Naive thymus-derived CD8-positive, alpha-beta T cell (primary cell): ENCODE data around the gene HSF5. TPM values are rescaled to one million over a fixed set of nuclear protein-coding genes. Genes with fewer than 3 reads are reported as not detected.
"Not testable (repeated sequence)": the region's sequence is repeated elsewhere in the genome, so short reads cannot be mapped to it uniquely, and the experiment has no call there.

ENCODE experiments used
- ATAC-seq, 2 donors: fragments of 150-1000 bp; cut with Tn5 transposase in 1 of 2; sonication (Bioruptor Pico), chemical (Tn5 transposase) in 1 of 2; 1 replicate in 1 of 2; 2 replicates in 1 of 2; pipeline ENCODE4 v1.10.0; 2021; ENCODE audit warnings: mild to moderate bottlenecking in 2 of 2, moderate library complexity in 2 of 2
- POLR2A ChIA-PET: fragments of 350-600 bp; sonication (Branson Sonifier 250); formaldehyde crosslinking; loops from one replicate; lab custom pipeline; 2021; ENCODE audit warnings: antibody characterized with exemption; lab: Charles Lee
- DNase-seq, 10 donors: peaks; one replicate each; pipeline versions ENCODE4 v3.0.0 to v3.0.0-alpha.2; 2020 to 2022
- H3K27ac Mint-ChIP-seq, 10 donors: one replicate each; pipeline ENCODE4 v1.8.0; 2020 to 2022; ENCODE audit warnings: mild to moderate bottlenecking in 10 of 10, mixed read lengths in 10 of 10, moderate library complexity in 4 of 10, inconsistent platforms in 1 of 10
- H3K27me3 Mint-ChIP-seq, 5 donors: one replicate each; pipeline ENCODE4 v1.8.0; 2021 to 2022; ENCODE audit warnings: mixed read lengths in 5 of 5
- H3K36me3 Mint-ChIP-seq, 3 donors: one replicate each; pipeline ENCODE4 v1.8.0; 2020 to 2022; ENCODE audit warnings: mixed read lengths in 3 of 3, mild to moderate bottlenecking in 2 of 3, inconsistent platforms in 1 of 3
- H3K4me1 Mint-ChIP-seq, 4 donors: one replicate each; pipeline ENCODE4 v1.8.0; 2021 to 2022; ENCODE audit warnings: mixed read lengths in 4 of 4
- H3K4me3 Mint-ChIP-seq, 10 donors: one replicate each; pipeline ENCODE4 v1.8.0; 2020 to 2022; ENCODE audit warnings: mild to moderate bottlenecking in 10 of 10, mixed read lengths in 10 of 10, moderate library complexity in 6 of 10, inconsistent platforms in 1 of 10
- H3K9me3 Mint-ChIP-seq, 9 donors: one replicate each; pipeline ENCODE4 v1.8.0; 2020 to 2022; ENCODE audit warnings: mixed read lengths in 9 of 9, mild to moderate bottlenecking in 3 of 9, inconsistent platforms in 1 of 9, moderate library complexity in 1 of 9
- polyA plus RNA-seq, 3 donors: library from polyadenylated mRNA; unstranded; fragments of 300-500 nt; fragmentation: Illumina TruSeq; gene quantifications; one replicate each; pipeline ENCODE4 v1.2.3, GENCODE V29; 2021
- total RNA-seq, 8 experiments: library from RNA in 2 of 8; stranded (reverse) in 2 of 8; gene quantifications; one replicate each; pipeline ENCODE4 v1.2.3 and lab custom pipeline; 2021 to 2026

HSF5 gene
- total and polyA plus RNA-seq, 5 experiments from 2014 or later: 0.14 to 3.0 (median 1.8) TPM

GRCh38 chr17:58501451-58501850, 13.2 kb upstream of the HSF5 start:
- Mint-ChIP-seq H3K4me3 (no peak overlapping the region), H3K27me3 (no peaks in the 10 kb centered on the region), H3K9me3 (no peaks in the 10 kb centered on the region), H3K36me3 (peaks cover 7 to 87% (median 29%) of the 10 kb centered on the region in 3 donors), H3K4me1 (peaks cover 2 to 14% (median 12%) of the 10 kb centered on the region in 4 donors), H3K27ac (no peak overlapping the region)
- DNase-seq (no peak), ATAC-seq (no peak)
- POLR2A ChIA-PET: interaction anchor here (0.9 to 1.0 kb wide), 2 partner anchors 13 to 149 kb away, joined by 4 read pairs; partner anchors contain the start of genes HSF5 and SUPT4H1

DNA sequence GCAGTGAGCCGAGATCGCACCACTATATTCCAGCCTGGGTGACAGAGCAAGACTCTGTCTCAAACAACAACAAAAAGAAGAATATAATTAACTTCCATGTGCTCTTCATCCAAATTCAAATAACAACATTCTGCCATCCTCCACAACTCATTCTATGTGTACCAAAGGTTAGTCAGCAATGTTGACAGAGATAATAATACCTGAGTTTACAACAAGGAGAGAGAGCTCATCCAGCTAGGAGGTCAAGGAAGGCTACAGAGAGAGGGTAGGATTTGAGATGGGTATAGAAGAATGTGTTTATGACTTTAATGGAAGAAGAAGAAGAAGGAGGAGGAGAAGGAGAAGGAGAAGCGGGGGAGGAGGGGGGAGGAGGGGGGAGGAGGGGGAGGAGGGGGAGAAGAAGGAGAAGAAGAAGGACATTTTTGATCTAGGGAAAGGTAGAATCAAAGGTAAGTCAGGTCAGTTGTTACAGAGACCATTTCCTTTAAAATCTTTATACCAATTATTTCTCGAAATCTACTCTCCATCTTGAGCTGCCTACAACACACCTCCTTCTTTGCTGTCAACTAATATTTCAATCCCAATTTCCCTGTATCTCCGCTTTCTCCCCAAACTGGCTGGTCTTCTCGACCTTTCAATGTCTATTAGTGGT, 10.1 kb upstream of the HSF5 start:
- Mint-ChIP-seq H3K4me1 (peaks cover 0 to 14% (median 9%) of the 10 kb centered on the region in 4 donors), H3K27me3 (no peaks in the 10 kb centered on the region), H3K4me3 (no peak overlapping the region), H3K9me3 (no peaks in the 10 kb centered on the region), H3K36me3 (peaks cover 7 to 88% (median 27%) of the 10 kb centered on the region in 3 donors), H3K27ac (peak overlapping the region in 5 of 10 donors; percentile 1 to 69 (median 38))
- no peak for ATAC-seq
- no peak for DNase-seq
- POLR2A ChIA-PET: no interaction called here

- Mint-ChIP-seq H3K36me3 (peaks cover 7 to 78% (median 35%) of the 10 kb centered on the region in 3 donors), H3K27ac (no peak overlapping the region), H3K4me1 (peaks cover 5 to 14% (median 9%) of the 10 kb centered on the region in 4 donors), H3K9me3 (no peaks in the 10 kb centered on the region), H3K27me3 (no peaks in the 10 kb centered on the region), H3K4me3 (no peak overlapping the region)
- no peak for ATAC-seq
- POLR2A ChIA-PET: interaction anchor here (0.6 to 0.7 kb wide), 2 partner anchors 111 to 281 kb away, joined by 4 read pairs; no protein-coding TSS in a partner anchor
- no peak for DNase-seq
Observed at GRCh38 chr17:58493506-58493905, 5.3 kb upstream of the HSF5 start.

DNA sequence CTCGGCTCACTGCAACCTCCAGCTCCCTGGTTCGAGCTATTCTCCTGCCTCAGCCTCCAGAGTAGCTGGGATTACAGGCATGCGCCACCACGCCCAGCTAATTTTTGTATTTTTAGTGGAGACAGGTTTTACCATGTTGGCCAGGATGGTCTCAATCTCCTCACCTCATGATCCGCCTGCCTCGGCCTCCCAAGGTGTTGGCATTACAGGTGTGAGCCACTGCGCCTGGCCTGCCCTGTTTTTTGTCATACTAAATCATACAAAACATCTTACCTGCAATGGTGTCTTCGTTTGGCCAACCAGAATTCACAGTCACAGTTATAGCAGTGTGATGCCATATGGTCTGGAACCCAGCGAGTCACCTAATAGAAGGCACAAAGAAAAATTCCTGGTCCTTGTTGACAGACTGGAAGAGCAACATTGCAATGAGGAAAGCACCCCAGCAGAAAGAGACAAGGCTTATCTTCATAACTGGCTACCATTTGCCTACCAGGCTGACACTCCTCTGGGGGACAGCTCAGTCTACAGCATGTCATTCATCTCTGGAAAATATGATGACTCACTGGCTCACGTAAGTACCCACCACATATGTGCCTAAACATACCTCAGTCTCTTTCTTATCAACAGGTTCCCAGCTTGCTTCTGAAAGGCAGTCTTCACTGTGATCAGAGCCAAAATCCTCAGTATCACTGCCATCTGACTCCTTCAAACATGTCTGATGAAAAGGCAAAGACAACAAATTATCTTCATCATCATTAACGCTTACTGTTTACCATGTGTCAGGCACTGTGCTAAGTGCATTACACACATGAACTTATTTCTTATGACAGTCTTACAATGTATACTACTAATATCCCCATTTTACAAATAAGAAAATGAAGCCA, 4.3 kb upstream of the HSF5 start:
- H3K4me1 Mint-ChIP-seq: peaks cover 3 to 11% (median 6%) of the 10 kb centered on the region in 4 donors
- no peak for ATAC-seq
- DNase-seq: no peak
- H3K27me3 Mint-ChIP-seq: no peaks in the 10 kb centered on the region
- peaks cover 7 to 68% (median 35%) of the 10 kb centered on the region in 3 donors for H3K36me3 Mint-ChIP-seq
- H3K4me3 Mint-ChIP-seq: no peak overlapping the region
- POLR2A ChIA-PET: no interaction called here
- peak overlapping the region in 1 of 10 donors; percentile 53 for H3K27ac Mint-ChIP-seq
- H3K9me3 Mint-ChIP-seq: no peaks in the 10 kb centered on the region

GRCh38 chr17:58491510-58492045, 3.4 kb upstream of the HSF5 start:
- no peaks in the 10 kb centered on the region for H3K27me3 Mint-ChIP-seq
- no peak overlapping the region for H3K4me3 Mint-ChIP-seq
- POLR2A ChIA-PET: no interaction called here
- DNase-seq: no peak
- H3K9me3 Mint-ChIP-seq: no peaks in the 10 kb centered on the region
- H3K4me1 Mint-ChIP-seq: peaks cover under 1 to 11% (median 5%) of the 10 kb centered on the region in 4 donors
- ATAC-seq: no peak
- peaks cover 7 to 61% (median 35%) of the 10 kb centered on the region in 3 donors for H3K36me3 Mint-ChIP-seq
- H3K27ac Mint-ChIP-seq: no peak overlapping the region

DNA sequence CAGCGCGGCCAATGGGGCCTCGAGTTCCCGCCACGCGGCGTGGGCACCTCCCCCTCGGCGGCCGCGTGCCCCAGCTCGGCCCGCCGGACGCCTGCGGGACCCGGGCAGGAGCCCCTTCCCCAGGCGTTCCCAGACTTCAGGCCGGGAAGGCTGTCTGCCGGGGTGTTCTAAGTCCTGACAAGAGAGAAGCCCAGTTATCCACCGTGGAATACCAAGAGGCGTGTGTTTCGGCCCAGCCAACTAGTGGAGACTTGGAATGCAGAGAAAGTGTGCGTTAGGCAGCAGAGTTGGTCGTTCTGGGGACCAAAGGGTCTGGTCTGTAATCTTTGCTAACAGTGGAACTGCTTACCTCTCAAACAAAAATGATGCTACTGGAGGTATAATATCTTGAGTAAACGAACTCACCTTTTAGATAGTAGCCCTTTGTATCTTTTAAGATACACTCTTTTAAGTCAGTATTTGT, 251 bp upstream of the HSF5 start:
- ATAC-seq (no peak), DNase-seq (no peak)
- Mint-ChIP-seq H3K36me3 (peaks cover 7 to 34% (median 24%) of the 10 kb centered on the region in 3 donors), H3K27ac (peak overlapping the region in 8 of 10 donors; percentile 29 to 88 (median 50)), H3K4me3 (peak overlapping the region; percentile 23 to 76 (median 52)), H3K4me1 (peaks cover 5 to 23% (median 8%) of the 10 kb centered on the region in 4 donors), H3K9me3 (no peaks in the 10 kb centered on the region), H3K27me3 (no peaks in the 10 kb centered on the region)
- POLR2A ChIA-PET: interaction anchor here (0.8 to 2.1 kb wide), 11 partner anchors 13 to 171 kb away, joined by 3 to 13 read pairs (median 7); partner anchors contain the start of genes MTMR4, SUPT4H1 and TSPOAP1

DNA sequence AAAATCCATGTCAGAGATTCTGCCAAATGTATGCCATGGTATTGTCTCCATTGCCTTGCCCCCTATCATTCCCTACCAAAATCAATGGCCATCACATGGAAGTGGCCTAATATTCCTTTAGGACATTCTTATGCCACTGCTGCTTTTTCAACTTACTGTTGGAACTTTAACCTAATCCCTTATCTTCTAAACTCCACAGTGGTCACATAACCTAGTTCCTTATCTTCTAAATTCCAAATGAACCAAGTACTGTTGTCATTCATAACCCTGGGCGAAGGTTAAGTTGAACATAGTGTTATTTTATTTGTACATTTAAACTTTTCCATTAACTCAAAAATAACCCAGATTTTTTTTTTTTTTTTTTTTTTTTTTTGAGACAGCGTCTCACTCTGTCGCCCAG, 3.6 kb downstream of the HSF5 start:
- Mint-ChIP-seq H3K4me3 (no peak overlapping the region), H3K9me3 (no peaks in the 10 kb centered on the region), H3K36me3 (peaks cover 0 to 13% (median 6%) of the 10 kb centered on the region in 3 donors), H3K27me3 (no peaks in the 10 kb centered on the region), H3K4me1 (peaks cover 5 to 23% (median 8%) of the 10 kb centered on the region in 4 donors), H3K27ac (peak overlapping the region in 1 of 10 donors; percentile 6)
- POLR2A ChIA-PET: no interaction called here
- ATAC-seq (no peak), DNase-seq (no peak)

- H3K36me3 Mint-ChIP-seq: peaks cover 0 to 26% (median 2%) of the 10 kb centered on the region in 3 donors
- H3K27ac Mint-ChIP-seq, ATAC-seq, H3K9me3 Mint-ChIP-seq, H3K27me3 Mint-ChIP-seq, POLR2A ChIA-PET, DNase-seq, H3K4me3 Mint-ChIP-seq: not testable (repeated sequence)
- H3K4me1 Mint-ChIP-seq: peaks cover 4 to 14% (median 5%) of the 10 kb centered on the region in 4 donors
Observed at GRCh38 chr17:58481798-58482197, 6.4 kb downstream of the HSF5 start.

GRCh38 chr17:58480090-58480489, 8.1 kb downstream of the HSF5 start:
- Mint-ChIP-seq H3K4me1 (peaks cover 0 to 9% (median 5%) of the 10 kb centered on the region in 4 donors), H3K4me3 (no peak overlapping the region), H3K36me3 (peaks cover 0 to 40% (median 6%) of the 10 kb centered on the region in 3 donors), H3K27ac (peak overlapping the region in 1 of 10 donors; percentile 2), H3K27me3 (no peaks in the 10 kb centered on the region), H3K9me3 (no peaks in the 10 kb centered on the region)
- POLR2A ChIA-PET: no interaction called here
- ATAC-seq: no peak
- no peak for DNase-seq

DNA sequence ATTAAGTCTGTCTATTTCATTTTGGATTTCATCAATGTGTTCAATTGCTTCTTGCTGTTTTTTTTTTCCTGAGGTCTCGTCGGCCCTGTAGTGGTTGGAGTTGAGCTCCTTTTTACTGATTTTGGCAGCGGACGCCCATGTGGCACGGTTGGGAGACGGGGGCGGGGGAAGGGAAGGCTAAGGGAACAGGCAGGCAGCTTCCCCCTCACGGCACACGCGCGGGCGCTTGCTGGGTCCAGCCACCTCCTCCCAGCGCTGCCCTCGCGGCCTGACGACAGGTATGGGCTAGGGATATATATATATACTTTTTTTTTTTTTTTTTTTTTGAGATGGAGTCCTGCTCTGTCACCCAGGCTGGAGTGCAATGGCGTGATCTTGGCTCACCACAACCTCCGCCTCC, 11.4 kb downstream of the HSF5 start:
- no peak overlapping the region for H3K27ac Mint-ChIP-seq
- H3K4me3 Mint-ChIP-seq: no peak overlapping the region
- DNase-seq (no peak), ATAC-seq (no peak)
- H3K27me3 Mint-ChIP-seq: no peaks in the 10 kb centered on the region
- POLR2A ChIA-PET: no interaction called here
- peaks cover 0 to 2% (median 0%) of the 10 kb centered on the region in 4 donors for H3K4me1 Mint-ChIP-seq
- peaks cover 0 to 40% (median 6%) of the 10 kb centered on the region in 3 donors for H3K36me3 Mint-ChIP-seq
- H3K9me3 Mint-ChIP-seq: no peaks in the 10 kb centered on the region

DNA sequence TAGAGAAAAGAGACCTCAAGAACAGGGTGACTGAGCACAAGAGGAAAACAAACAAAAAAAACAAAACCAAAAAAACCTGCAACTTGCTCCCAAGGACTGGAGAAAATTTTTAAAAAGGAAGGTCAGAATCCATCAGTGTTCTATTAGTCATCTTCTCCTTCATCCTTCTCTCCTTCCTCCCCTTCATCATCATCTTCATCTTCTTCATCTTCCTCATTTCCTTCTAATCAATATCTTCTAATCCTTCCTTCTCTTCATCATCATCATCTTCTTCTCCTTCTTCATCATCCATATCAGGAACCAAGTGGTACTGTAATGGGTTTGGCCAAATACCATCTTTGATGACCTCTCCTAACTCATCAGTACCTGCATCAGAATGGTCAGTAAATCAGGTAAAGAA, 12.2 kb downstream of the HSF5 start:
- no peaks in the 10 kb centered on the region for H3K9me3 Mint-ChIP-seq

GRCh38 chr17:58470356-58470755, 17.9 kb downstream of the HSF5 start:
- Mint-ChIP-seq H3K4me3 (no peak overlapping the region), H3K4me1 (no peaks in the 10 kb centered on the region), H3K27ac (peak overlapping the region in 1 of 10 donors; percentile 47), H3K36me3 (peaks cover 0 to 6% (median 2%) of the 10 kb centered on the region in 3 donors), H3K27me3 (no peaks in the 10 kb centered on the region), H3K9me3 (no peaks in the 10 kb centered on the region)
- POLR2A ChIA-PET: no interaction called here
- DNase-seq: no peak
- no peak for ATAC-seq

More for the DNA sequence above, 12.2 kb downstream of the HSF5 start:
- ATAC-seq (no peak), DNase-seq (no peak)
- H3K4me1 Mint-ChIP-seq: peaks cover 0 to 2% (median 0%) of the 10 kb centered on the region in 4 donors
- H3K27ac Mint-ChIP-seq: peak overlapping the region in 2 of 10 donors; percentile 16 to 51
- H3K36me3 Mint-ChIP-seq: peaks cover 0 to 40% (median 6%) of the 10 kb centered on the region in 3 donors
- no peaks in the 10 kb centered on the region for H3K27me3 Mint-ChIP-seq
- H3K4me3 Mint-ChIP-seq: no peak overlapping the region
- POLR2A ChIA-PET: no interaction called here
